Cerebellar nuclear complex (tissue), 1 donor: Measurements from ENCODE around the gene TCERG1L.
"Not testable (repeated sequence)": the region's sequence is repeated elsewhere in the genome, so short reads cannot be mapped to it uniquely, and the experiment has no call there.

Source experiments
- DNase-seq, 2 experiments: peaks; one replicate each; lab custom pipeline; 2025; lab: John Stamatoyannopoulos, UW

TCERG1L gene

DNA sequence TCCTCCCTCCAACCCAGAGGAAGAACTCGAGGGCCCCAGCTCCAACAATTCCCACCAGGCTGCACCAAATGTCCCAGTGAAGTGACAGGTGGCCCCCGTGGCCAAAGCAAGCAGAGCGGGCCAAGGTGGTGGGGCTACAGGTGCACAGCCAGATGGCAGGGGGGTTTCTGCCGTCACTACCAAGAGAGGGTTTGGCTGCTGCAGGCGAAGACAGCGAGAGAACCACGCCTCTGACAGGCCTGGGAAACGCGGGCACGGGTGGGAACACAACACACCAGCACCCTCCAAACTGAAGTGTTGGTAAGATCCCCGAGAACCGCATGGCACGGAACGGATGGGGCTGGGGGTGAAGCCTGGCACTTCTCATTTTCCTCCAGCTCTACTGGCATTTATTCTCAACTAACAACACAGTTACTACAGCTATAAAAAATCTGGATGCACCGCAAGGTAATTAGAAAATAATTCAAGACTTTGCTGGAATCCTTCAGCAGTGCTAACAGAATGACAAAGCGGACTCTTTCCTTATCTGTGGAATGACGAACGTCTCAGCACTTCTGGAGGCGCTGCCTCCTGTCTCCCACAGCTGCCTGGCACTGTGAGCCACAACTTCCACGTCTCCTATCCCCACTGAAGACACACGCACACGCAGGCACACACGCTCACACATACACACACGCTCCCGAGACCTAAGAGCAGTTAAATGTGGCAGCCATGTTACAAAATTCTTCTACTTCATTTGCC is 167.9 kb downstream of the TCERG1L start:
- DNase-seq = no peak

GRCh38 chr10:131142517-131143380 is 168.8 kb downstream of the TCERG1L start:
- no peak for DNase-seq

- DNase-seq = no peak
These were observed 169.6 kb downstream of the TCERG1L start for GRCh38 chr10:131141645-131142516.

DNA sequence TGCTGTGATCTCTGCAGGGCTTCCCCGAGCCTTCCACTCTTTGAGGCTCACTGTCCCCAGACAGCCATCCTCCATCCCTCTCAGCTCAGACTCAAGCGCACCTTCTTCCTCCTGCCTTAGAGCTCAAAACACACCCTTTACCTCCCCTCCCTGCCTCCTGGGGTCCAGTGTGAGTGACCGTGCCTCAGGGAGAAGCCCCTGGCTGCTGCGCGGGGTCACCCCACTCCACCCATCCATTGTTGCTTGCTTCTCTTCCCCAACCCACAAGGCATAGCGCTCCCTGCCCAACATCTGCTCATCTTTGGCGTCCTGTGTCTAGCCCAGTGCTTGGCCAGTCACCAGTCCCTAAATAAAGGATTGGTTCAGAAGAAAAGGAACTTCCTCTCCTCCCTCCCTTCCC is 170.3 kb downstream of the TCERG1L start:
- no peak for DNase-seq

- DNase-seq = no peak
These were observed 170.9 kb downstream of the TCERG1L start for GRCh38 chr10:131140606-131141005.

GRCh38 chr10:131137223-131137622 is 174.3 kb downstream of the TCERG1L start:
- no peak for DNase-seq

DNA sequence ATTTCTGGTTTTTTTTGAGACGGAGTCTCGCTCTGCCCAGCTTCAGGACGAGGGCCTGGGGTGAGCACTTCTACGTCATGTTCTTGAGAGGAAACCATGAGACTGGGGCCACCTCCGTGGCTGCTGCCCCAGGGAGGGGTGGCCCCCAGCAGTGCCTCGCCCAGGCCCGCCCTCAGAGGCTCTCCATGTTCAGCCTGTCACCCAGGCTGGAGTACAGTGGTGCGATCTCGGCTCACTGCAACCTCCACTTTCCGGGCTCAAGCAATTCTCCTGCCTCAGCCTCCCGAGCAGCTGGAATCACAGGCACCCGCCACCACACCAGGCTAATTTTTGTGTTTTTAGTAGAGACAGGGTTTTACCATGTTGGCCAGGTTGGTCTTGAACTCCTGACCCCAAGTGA is 175.2 kb downstream of the TCERG1L start:
- DNase-seq = not testable (repeated sequence)

GRCh38 chr10:131135716-131136115 is 175.8 kb downstream of the TCERG1L start:
- no peak for DNase-seq

DNA sequence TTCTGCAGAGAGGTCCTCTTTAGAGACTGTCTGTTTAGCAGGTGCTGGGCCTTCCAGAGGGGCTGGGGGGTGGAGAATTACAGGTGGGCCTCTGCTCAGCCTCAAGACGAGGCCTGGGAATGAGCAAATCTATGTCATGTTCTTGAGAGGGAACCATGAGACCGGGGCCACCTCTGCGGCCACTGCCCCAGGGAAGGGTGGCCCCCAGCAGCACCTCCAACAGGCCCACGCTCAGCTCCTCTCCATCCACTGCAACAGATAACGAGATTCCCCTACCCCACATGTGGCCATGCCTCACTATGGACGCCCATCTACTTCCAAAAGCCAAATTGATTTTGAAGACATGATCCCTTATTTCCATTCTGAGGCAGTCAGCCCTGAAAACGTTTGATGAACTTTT is 176.9 kb downstream of the TCERG1L start:
- DNase-seq = no peak

DNA sequence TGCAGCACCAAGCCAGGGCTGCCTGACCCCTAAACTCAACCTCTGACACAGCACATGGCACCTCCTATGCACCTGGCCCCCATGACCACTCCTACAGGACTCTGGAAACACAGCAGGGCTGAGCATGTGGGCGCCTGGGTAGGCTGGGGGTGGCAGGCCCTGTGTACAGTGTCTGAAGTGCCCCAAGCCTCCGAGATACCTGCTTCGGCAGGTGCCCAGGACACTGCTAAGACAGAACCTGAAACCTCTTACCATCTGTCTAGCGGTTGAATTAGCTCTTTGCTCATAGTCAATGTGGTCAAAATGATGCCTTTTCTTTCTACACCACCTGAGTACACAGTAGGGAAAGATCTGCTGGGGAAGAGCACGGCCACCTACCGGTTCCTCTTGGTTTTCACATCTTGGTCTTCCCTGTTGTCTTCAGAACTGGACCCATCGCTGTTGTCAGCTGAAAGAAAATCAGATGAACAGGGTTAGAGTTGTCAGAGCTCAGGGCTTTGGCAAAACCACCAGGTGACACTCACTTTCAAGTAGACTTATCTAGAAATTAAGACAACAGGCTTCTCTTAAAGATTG is 177.4 kb downstream of the TCERG1L start:
- DNase-seq = no peak

GRCh38 chr10:131132681-131133080 is 178.8 kb downstream of the TCERG1L start:
- DNase-seq = no peak

DNA sequence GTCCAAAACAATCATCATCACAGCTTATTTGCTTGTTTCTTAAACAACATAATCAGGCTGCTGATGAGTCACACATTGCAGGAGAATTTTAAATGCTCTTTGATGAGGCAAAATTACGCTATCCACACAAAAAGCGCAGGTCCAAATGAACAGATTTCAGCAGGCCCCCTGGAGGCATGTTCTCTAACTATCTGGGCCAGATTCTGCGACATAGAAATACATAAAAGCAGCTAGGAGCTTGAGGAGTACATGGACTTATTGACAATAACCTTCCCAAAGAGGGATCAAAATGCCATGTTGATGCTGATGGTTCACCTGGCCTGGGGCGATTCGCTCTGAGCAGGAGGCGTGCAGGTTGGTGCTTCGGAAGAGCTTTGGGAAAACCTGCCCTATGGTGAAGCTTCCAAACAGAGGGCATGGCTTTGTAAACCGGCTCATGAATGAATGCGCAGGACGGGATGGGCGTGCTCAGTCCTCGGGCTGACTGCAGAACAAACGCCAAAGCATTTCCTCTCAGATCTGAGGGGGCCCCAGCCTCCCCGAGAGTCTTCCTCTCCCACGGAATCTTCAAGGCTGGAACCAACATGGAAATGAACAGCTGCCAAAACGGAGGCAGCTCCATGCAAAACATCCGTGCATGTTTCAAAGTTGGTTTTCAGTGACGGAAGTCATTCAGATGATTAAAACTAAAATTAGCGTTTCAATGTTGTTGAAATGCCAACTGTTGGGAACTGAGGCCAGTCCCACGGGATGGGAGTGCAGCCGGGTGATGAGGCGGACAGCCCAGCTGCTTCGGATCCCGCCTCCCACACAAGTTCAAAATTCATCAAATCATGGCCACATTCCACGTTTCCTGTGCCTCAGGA is 179.6 kb downstream of the TCERG1L start:
- DNase-seq = no peak

DNA sequence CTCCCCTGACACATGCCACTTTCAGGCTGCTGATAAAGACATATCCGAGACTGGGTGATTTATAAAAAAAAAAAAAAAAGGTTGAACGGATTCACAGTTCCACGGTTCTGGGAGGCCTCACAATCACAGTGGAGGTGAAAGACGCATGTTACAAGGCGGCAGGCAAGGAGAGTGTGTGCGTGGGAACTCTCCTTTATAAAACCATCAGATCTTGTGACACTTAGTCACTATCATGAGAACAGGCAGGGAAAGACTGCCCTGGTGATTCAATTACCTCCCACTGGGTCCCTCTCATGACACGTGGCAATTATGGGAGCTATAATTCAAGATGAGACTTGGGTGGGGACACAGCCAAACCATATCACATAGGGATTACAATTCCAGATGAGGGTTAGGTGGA is 181.5 kb downstream of the TCERG1L start:
- no peak for DNase-seq

GRCh38 chr10:131129544-131129943 is 182.0 kb downstream of the TCERG1L start:
- DNase-seq = no peak

- no peak for DNase-seq
These were observed 182.8 kb downstream of the TCERG1L start for GRCh38 chr10:131128731-131129130.

DNA sequence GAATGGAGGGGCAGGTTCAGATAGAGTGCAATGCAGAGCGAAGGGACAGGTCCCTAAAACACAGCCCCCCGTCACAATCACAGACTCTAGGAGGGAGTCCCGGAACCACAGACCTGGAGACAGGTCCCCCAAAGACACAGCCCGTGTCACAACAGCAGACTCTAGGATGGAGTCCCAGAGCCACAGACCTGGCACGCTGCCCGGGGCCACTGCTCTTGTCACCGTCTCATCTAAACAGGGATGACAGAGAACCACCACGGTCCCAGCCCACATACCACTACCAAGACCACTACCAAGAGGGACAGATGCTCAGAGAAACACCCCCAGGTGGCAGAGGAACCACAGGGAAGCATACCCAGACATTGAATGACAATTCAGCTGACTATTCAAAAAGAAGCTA is 183.9 kb downstream of the TCERG1L start:
- no peak for DNase-seq

- DNase-seq = no peak
These were observed 184.4 kb downstream of the TCERG1L start for GRCh38 chr10:131127138-131127589.

DNA sequence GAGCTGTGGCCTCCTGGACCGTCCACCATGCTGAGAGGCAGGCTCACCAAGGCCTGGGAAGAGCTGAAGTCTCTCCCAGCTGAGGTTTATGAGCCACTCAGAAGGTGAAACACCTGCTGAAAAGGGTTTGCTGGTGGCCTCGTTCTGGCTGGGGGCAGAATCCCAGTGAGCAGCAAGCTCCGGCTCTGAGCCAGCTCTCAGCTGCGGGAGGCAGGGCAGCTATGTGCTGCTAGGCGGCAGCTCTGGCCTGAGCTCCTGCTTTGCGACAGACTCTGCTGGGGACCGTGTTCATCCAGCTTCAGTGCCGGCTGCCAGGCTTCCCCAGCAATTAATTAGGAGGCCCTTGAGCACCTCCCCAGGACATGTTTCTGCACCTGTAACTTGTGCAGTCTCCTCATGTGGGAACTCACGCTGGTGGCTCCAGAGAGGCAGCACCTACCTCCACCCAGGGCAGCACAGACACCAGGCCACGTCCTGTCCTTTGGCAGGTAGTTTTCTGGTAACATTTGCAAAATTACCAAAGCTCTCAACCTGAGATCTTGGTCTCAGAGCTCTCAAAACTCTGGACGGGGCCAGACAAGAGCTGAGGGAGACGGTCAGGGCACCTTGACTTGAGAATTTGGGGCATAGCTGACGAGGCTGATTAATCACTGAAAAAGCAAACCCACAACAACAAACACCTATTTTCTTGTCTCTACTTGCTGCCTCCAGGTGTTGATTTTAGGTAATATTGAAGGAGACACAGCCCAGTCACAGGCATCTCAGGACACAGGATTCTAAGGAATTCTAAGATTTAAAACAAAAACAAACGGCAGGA is 185.0 kb downstream of the TCERG1L start:
- peak; percentile 16 to 46 for DNase-seq

DNA sequence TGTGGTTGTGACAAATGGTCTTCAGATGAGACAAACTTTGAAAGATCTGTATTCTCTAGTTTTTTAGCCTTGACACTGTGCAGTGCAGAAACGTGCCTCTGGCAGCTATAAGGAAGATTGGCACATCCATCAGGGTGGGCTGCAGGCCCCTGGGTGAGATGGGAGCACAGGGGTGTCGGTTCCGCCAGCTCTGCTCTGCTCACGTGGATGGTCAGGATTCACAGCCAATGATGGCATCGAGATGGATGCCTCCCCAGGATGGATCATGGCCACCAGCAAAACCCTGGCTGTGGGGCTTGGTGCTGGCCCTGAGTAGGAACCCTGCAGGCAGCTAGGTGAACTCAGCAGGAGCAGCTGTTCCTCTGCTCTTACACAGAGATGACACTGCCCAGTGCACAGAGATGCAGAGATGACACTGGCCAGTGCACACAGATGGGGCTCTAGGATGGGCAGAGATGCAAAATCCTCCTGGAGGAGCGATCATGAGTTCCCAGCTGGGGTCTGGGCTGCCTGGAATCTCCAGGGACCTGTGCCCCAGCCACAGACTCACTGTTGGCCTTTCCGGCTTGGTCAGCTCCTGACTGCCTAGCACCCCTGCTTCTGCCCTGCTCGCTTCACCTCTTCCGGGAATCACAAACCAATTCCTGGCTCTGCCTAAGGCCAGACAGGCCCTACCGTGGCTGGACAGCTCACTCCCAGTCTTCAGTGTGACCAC is 185.9 kb downstream of the TCERG1L start:
- no peak for DNase-seq
